Measurements from ENCODE around the gene HTD2.

Gene HTD2

DNA sequence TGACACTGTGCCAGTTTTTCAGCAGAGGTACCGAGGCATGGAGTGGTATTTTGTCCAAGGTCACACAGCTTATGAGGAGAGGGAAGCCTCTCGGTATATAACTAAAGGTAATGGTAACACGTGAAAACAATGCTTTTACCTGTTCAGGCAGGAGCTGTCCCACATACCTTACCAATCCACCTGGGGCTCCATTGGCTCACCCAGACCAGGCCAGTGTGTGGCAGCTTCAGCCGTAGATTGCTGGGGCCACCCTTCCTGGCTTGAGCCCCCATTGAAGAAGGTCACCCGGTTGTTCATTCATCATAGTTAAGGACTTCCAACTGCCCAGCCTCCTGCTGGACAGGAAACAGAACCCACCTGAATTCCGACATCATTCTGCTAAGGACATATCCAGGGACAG is 9.5 kb upstream of the HTD2 start:
- H3K9me3 ChIP-seq (ENCODE audit: control insufficient read depth, low read length): no peaks in the 10 kb centered on the region
- no peak overlapping the region for H3K4me3 ChIP-seq (ENCODE audit: low read length)
- no peak overlapping the region for H3K9ac ChIP-seq (ENCODE audit: low read length)
- H3K36me3 ChIP-seq (ENCODE audit: control insufficient read depth, insufficient read depth, low read length): no peaks in the 10 kb centered on the region
- no peaks in the 10 kb centered on the region for H3K27me3 ChIP-seq (ENCODE audit: control insufficient read depth, insufficient read depth, low read length)
- no peaks in the 10 kb centered on the region for H3K4me1 ChIP-seq (ENCODE audit: control insufficient read depth, insufficient read depth, low read length)

DNA sequence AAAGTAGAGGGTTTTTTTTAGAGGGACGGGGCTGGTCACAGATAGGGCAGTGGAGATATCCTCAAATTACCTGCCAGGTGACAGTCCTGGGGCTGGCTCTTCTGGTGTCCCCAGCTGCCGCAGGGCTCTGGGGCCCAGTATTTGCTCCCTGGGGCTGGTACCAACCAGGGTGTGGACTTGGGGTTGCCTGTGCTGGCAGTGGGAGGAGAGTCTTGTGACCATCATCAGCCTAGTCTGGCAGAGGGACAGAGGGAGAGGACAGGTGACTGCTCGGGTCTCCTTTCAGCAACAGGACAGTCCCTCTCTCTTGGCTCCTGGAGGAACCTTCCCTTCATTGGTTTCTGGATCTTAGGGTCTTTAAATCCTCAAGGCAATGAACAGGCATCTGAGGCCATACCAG is 8.1 kb upstream of the HTD2 start:
- no peaks in the 10 kb centered on the region for H3K36me3 ChIP-seq (ENCODE audit: control insufficient read depth, insufficient read depth, low read length)
- H3K4me3 ChIP-seq (ENCODE audit: low read length): no peak overlapping the region
- no peaks in the 10 kb centered on the region for H3K27me3 ChIP-seq (ENCODE audit: control insufficient read depth, insufficient read depth, low read length)
- H3K4me1 ChIP-seq (ENCODE audit: control insufficient read depth, insufficient read depth, low read length): no peaks in the 10 kb centered on the region
- H3K9ac ChIP-seq (ENCODE audit: low read length): no peak overlapping the region
- H3K9me3 ChIP-seq (ENCODE audit: control insufficient read depth, low read length): no peaks in the 10 kb centered on the region

DNA sequence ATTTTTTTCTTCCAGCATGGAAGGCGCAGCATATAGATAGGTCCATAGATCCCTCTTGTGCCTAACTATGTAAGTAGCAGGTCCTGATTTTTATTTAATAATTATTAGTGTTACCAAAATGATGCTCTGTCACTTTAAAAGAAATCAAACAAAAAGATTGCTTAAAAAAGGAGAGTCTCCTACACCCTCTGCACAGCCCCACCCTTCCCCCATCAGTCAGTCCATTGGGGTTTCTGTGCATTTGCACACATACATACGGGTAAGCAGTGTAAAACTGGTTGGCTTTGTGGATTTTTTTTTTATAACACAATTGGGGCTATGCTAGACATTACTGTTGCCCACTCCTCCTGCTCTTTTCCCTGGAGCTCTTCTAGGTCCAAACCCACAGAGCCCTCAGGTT is 7.2 kb upstream of the HTD2 start:
- no peaks in the 10 kb centered on the region for H3K9me3 ChIP-seq (ENCODE audit: control insufficient read depth, low read length)
- no peak overlapping the region for H3K4me3 ChIP-seq (ENCODE audit: low read length)
- H3K9ac ChIP-seq (ENCODE audit: low read length): no peak overlapping the region
- H3K36me3 ChIP-seq (ENCODE audit: control insufficient read depth, insufficient read depth, low read length): no peaks in the 10 kb centered on the region
- H3K27me3 ChIP-seq (ENCODE audit: control insufficient read depth, insufficient read depth, low read length): no peaks in the 10 kb centered on the region
- no peaks in the 10 kb centered on the region for H3K4me1 ChIP-seq (ENCODE audit: control insufficient read depth, insufficient read depth, low read length)

DNA sequence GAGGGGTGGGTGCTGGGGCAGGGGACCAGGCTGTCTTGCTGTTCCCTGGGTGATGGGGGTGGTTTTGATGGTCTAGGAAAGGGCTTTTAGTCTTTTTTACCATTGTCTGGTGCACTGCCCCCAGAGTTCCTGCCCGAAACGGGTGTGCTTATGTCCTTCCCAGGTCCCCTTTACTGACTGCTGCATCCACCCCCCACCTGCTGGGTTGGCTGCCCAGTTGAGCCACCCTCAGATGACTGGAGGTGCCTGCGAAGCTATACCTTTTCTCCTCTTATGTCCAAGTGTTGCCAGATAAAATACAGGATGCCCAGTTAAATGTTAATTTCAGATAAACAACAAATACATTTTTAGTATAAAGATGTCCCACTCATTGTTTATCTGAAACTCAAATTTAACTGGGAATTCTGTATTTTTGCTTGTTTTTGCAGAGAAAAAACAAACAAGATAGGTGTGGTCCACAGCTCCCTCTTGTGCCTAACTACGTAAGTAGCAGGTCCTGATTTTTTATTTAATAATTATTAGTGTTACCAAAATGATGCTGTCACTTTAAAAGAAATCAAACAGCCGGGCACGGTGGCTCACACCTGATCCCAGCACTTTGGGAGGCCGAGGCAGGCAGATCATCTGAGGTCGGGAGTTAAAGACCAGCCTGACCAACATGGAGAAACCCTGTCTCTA is 6.3 kb upstream of the HTD2 start:
- Histone ChIP-seq H3K9ac (ENCODE audit: low read length) (no peak overlapping the region), H3K4me3 (ENCODE audit: low read length) (no peak overlapping the region), H3K9me3 (ENCODE audit: control insufficient read depth, low read length) (no peaks in the 10 kb centered on the region), H3K27me3 (ENCODE audit: control insufficient read depth, insufficient read depth, low read length) (no peaks in the 10 kb centered on the region), H3K4me1 (ENCODE audit: control insufficient read depth, insufficient read depth, low read length) (no peaks in the 10 kb centered on the region), H3K36me3 (ENCODE audit: control insufficient read depth, insufficient read depth, low read length) (no peaks in the 10 kb centered on the region)

DNA sequence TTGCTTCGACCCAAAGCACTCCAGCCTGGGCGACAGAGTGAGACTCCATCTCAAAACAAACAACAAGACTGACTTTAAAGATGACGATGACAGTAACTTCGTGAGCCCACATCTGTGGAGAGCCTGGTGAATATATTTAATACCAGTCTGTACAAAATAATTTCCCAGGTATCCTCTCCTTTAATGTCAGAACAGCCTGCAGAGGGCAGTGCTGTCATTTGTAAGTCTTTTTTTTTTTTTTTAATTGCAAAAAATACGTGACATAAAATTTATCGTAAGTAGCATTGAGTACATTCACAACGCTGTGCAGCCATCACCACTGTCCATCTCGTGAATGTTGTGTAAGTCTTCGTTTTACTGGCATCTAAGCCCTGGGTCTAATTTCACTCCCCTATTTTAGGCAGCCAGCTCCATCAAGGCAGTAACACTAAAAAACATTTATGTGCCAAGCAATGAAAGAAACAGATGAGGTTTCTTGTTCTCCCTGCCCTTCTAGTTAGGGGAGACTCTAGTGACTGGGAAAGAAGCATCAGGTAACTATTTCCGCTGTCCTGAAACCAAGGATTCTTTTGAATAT is 1.4 kb downstream of the HTD2 start:
- H3K36me3 ChIP-seq (ENCODE audit: control insufficient read depth, insufficient read depth, low read length): peaks cover 9% of the 10 kb centered on the region
- H3K4me3 ChIP-seq (ENCODE audit: low read length): no peak overlapping the region
- H3K9me3 ChIP-seq (ENCODE audit: control insufficient read depth, low read length): no peaks in the 10 kb centered on the region
- peak overlapping the region; percentile 85 for H3K9ac ChIP-seq (ENCODE audit: low read length)
- H3K27me3 ChIP-seq (ENCODE audit: control insufficient read depth, insufficient read depth, low read length): no peaks in the 10 kb centered on the region
- peaks cover 16% of the 10 kb centered on the region for H3K4me1 ChIP-seq (ENCODE audit: control insufficient read depth, insufficient read depth, low read length)

DNA sequence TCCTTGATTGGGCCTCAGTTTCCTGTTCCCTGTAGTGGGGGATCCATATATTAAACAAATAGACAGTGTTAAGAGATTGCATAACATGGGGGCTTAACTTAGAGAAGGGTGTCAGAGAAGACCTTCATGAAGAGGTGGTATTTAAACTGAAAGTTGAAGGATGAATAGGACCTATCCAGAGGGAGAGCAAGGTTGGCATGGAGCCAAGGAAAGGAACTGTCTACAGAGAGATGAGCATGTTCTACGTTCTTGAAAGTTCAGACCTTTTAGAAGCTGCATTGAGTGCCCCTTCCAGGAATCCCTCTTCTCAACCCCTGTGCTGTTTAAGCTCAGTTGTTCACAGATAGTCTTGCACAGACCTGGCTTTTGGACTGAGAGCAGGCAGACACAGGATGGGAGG is 2.4 kb downstream of the HTD2 start:
- Histone ChIP-seq H3K9me3 (ENCODE audit: control insufficient read depth, low read length) (no peaks in the 10 kb centered on the region), H3K4me1 (ENCODE audit: control insufficient read depth, insufficient read depth, low read length) (peaks cover 16% of the 10 kb centered on the region), H3K36me3 (ENCODE audit: control insufficient read depth, insufficient read depth, low read length) (peaks cover 9% of the 10 kb centered on the region), H3K4me3 (ENCODE audit: low read length) (no peak overlapping the region), H3K27me3 (ENCODE audit: control insufficient read depth, insufficient read depth, low read length) (no peaks in the 10 kb centered on the region), H3K9ac (ENCODE audit: low read length) (peak overlapping the region; percentile 85)

DNA sequence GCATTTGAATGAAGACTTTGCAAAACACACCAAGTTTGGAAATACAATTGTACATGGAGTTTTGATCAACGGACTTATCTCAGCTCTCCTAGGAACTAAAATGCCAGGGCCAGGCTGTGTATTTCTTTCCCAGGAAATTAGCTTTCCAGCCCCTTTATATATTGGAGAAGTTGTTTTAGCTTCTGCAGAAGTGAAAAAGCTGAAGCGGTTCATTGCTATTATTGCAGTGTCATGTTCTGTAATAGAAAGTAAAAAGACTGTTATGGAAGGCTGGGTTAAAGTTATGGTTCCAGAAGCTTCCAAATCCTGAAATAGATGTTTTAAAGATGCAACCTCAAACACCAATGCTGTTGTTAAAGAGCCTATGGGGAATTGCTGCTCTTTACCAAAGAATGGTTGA is 11.5 kb downstream of the HTD2 start:
- no peak overlapping the region for H3K4me3 ChIP-seq (ENCODE audit: low read length)
- H3K9ac ChIP-seq (ENCODE audit: low read length): no peak overlapping the region
- no peaks in the 10 kb centered on the region for H3K4me1 ChIP-seq (ENCODE audit: control insufficient read depth, insufficient read depth, low read length)
- H3K9me3 ChIP-seq (ENCODE audit: control insufficient read depth, low read length): no peaks in the 10 kb centered on the region
- peaks cover 4% of the 10 kb centered on the region for H3K36me3 ChIP-seq (ENCODE audit: control insufficient read depth, insufficient read depth, low read length)
- no peaks in the 10 kb centered on the region for H3K27me3 ChIP-seq (ENCODE audit: control insufficient read depth, insufficient read depth, low read length)

DNA sequence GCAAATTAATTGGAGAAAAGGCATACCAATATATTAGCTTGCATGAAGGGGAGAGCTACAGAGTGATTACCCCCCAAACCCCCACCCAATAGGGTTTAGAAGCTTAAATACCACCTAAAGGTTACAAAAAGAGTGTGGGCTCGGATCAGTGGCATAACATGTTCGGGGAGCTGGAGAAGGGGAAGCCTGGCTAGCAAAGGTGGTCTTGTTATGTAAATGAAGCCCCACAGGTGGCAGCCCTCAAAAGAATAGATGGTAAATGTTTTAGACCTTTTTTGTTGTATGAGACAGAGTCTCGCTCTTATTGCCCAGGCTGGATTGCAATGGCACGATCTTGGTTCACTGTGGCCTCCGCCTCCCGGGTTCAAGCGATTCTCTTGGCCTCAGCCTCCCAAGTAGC is 15.5 kb downstream of the HTD2 start:
- H3K9me3 ChIP-seq (ENCODE audit: control insufficient read depth, low read length): no peaks in the 10 kb centered on the region
- no peaks in the 10 kb centered on the region for H3K27me3 ChIP-seq (ENCODE audit: control insufficient read depth, insufficient read depth, low read length)
- H3K36me3 ChIP-seq (ENCODE audit: control insufficient read depth, insufficient read depth, low read length): peaks cover 4% of the 10 kb centered on the region
- H3K9ac ChIP-seq (ENCODE audit: low read length): no peak overlapping the region
- H3K4me3 ChIP-seq (ENCODE audit: low read length): no peak overlapping the region
- H3K4me1 ChIP-seq (ENCODE audit: control insufficient read depth, insufficient read depth, low read length): peaks cover 15% of the 10 kb centered on the region

DNA sequence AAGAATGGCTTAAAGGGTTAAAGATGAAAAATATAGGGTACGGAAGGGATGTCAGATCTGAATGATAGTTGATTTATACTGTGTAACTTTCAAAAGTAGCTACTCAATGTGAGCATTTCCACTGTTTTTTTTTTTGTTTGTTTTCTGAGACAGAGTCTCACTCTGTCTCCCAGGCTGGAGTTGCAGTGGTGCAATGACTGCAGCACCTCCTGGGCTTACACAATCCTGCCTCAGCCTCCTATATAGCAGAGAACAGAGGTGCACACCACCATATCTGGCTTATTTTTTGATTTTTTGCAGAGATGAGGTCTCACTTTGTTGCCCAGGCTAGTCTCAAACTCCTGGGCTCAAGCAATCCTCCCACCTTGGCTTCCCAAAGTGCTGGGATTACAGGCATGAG is 16.5 kb downstream of the HTD2 start:
- Histone ChIP-seq H3K4me1 (ENCODE audit: control insufficient read depth, insufficient read depth, low read length) (peaks cover 15% of the 10 kb centered on the region), H3K36me3 (ENCODE audit: control insufficient read depth, insufficient read depth, low read length) (no peaks in the 10 kb centered on the region), H3K9me3 (ENCODE audit: control insufficient read depth, low read length) (no peaks in the 10 kb centered on the region), H3K9ac (ENCODE audit: low read length) (no peak overlapping the region), H3K4me3 (ENCODE audit: low read length) (no peak overlapping the region), H3K27me3 (ENCODE audit: control insufficient read depth, insufficient read depth, low read length) (no peaks in the 10 kb centered on the region)

DNA sequence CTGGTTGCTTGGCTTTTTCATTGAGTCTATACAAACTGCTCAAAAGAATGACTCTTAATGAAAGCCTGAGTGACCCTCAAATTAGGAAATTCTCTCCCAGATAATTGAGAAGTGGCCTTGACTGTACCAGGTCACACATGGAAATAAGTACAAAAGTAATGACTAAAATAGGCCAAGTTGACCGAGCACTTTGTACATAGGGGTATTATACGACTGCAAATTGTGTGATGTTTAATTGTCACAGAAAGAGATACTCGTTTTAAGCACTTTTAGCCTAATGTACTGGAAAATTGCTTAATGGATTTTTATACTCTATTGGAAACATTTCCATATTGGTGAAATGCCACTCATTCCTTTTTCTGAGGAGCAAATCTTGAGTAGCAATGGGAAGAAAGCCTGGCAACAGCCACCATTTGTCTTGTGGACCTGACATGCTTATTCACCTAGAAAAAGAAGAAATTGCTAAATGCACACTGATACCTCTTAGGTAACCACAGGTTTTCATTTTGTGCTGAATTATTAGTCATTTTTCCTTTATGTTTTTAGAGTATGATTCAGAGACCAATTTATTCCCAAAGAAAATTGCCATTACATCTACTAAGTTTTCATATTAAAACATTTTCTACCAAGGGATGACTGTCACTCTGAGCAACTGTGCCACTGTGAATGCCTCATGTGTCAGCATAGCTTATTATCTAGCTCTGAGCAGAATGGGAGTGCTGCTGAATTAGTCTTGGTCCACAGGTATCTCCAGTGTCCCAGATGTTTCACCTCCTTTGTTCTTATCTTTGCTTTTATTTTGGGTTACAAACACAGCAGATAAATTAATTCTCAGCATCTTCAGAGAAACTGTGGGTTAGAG is 17.4 kb downstream of the HTD2 start:
- Histone ChIP-seq H3K36me3 (ENCODE audit: control insufficient read depth, insufficient read depth, low read length) (no peaks in the 10 kb centered on the region), H3K4me3 (ENCODE audit: low read length) (no peak overlapping the region), H3K9me3 (ENCODE audit: control insufficient read depth, low read length) (no peaks in the 10 kb centered on the region), H3K4me1 (ENCODE audit: control insufficient read depth, insufficient read depth, low read length) (peaks cover 15% of the 10 kb centered on the region), H3K27me3 (ENCODE audit: control insufficient read depth, insufficient read depth, low read length) (no peaks in the 10 kb centered on the region), H3K9ac (ENCODE audit: low read length) (no peak overlapping the region)

DNA sequence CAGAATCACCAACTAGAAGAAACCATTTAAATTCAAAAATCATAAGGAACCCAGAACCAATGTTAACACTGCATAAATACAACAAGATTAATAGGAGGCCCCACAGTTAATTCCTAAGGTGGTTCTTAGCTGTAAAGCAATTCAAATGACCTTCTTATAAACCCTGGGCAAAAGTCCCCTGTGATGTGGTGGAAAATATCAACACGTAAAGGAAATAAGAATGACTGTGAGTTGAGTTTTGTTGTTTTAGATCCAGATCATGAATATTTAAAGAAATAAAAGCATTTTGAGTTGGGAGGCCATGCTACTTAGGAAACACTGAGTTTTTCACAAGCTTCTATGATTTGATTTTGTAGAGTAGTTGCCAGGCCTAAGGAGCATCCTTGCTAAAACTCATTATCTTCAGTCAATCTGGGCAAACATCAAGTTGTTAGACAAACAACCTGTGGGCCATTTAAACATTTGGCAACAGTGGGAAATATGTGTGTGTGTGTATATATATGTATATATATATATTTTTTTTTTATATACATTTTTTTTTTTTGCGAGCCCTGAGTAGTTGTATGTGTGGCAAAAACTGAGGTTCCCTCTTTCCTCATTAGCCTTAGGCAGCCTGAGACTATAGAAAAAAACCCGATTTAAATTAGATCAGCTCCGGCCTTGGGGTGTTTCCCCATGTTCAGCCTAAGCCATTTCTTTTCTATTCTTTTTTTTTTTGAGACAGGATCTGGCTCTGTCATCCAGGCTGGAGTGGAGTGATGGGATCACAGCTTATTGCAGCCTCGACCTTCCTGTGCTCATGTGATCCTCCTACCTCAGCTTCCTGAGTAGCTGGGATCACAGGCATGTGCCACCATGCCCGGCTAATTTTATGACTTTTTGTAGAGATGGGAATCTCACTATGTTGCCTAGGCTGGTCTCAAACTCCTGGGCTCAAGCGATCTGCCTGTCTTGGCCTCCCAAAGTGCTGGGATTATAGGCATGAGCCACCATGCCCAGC is 18.4 kb downstream of the HTD2 start:
- Histone ChIP-seq H3K36me3 (ENCODE audit: control insufficient read depth, insufficient read depth, low read length) (no peaks in the 10 kb centered on the region), H3K27me3 (ENCODE audit: control insufficient read depth, insufficient read depth, low read length) (no peaks in the 10 kb centered on the region), H3K9me3 (ENCODE audit: control insufficient read depth, low read length) (no peaks in the 10 kb centered on the region), H3K4me1 (ENCODE audit: control insufficient read depth, insufficient read depth, low read length) (peaks cover 15% of the 10 kb centered on the region), H3K4me3 (ENCODE audit: low read length) (no peak overlapping the region), H3K9ac (ENCODE audit: low read length) (peak overlapping the region; percentile 16)

All from mucosa of stomach (tissue), 1 donor.